ENCODE results near the gene PIEZO2.

DNA sequence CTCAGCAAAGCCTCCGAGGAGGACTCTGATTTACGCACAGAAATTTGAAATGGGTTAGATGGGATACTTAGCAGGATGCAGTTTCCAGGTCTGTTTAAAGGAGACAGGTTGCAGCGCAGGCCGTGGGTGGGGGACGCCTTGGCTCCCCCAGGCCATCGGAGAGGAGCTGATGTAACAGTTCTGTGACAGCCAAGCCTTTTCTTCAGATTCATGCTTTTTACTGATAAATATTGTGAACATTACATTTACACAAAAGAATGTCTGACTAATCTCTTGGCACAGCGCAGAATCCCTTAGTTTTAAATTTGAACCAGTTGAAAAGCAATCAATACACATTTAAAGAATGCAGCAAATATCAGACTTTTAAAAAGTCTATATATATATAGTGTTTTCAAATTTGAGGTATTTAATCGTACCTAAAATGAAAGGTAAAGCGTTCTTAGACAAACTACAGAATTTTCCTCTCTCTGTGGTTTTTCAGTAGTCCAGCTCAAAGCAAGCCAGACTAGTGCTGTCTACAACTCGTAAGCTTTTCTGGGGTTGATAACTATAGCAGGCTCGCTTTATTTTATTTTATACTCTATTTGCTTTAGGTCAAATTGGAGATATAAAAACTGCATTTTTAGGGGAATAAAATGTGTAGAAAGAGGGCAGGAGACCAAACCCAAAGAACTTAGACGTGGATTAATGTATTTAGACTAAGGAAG is 221.9 kb downstream of the PIEZO2 start:
- TF ChIP-seq, protein P1, sequence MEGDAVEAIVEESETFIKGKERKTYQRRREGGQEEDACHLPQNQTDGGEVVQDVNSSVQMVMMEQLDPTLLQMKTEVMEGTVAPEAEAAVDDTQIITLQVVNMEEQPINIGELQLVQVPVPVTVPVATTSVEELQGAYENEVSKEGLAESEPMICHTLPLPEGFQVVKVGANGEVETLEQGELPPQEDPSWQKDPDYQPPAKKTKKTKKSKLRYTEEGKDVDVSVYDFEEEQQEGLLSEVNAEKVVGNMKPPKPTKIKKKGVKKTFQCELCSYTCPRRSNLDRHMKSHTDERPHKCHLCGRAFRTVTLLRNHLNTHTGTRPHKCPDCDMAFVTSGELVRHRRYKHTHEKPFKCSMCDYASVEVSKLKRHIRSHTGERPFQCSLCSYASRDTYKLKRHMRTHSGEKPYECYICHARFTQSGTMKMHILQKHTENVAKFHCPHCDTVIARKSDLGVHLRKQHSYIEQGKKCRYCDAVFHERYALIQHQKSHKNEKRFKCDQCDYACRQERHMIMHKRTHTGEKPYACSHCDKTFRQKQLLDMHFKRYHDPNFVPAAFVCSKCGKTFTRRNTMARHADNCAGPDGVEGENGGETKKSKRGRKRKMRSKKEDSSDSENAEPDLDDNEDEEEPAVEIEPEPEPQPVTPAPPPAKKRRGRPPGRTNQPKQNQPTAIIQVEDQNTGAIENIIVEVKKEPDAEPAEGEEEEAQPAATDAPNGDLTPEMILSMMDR (IDR thresholded peaks at IDR 0.05 in 4 of 5, conservative IDR thresholded peaks at IDR 0.05 in 1 of 5), result no peak
- no peak for TF ChIP-seq POLR2A (IDR thresholded peaks at IDR 0.05)
